NCI-H446 (cell line): ENCODE data around the gene SLC45A3.
"Not testable (repeated sequence)": the region's sequence is repeated elsewhere in the genome, so short reads cannot be mapped to it uniquely, and the experiment has no call there.

Experiments used
- DNase-seq, 2 experiments: peaks; one replicate each; lab custom pipeline; 2025; lab: John Stamatoyannopoulos, UW

Gene SLC45A3

DNA sequence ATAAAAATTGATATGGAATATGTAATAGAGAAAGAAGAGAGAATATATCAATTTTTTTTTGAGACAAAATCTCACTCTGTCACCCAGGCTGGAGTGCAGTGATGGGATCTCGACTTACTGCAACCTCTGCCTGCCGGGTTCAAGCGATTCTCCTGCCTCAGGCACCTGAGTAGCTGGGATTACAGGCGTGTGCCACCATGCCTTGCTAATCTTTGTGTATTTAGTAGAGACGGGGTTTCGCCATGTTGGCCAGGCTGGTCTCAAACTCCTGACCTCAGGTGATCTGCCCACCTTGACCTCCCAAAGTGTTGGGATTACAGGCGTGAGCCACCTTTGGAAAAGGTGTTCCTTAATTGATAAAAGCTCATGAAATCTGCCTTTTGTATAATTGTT lies 44.2 kb downstream of the SLC45A3 start:
- DNase-seq: not testable (repeated sequence)

DNA sequence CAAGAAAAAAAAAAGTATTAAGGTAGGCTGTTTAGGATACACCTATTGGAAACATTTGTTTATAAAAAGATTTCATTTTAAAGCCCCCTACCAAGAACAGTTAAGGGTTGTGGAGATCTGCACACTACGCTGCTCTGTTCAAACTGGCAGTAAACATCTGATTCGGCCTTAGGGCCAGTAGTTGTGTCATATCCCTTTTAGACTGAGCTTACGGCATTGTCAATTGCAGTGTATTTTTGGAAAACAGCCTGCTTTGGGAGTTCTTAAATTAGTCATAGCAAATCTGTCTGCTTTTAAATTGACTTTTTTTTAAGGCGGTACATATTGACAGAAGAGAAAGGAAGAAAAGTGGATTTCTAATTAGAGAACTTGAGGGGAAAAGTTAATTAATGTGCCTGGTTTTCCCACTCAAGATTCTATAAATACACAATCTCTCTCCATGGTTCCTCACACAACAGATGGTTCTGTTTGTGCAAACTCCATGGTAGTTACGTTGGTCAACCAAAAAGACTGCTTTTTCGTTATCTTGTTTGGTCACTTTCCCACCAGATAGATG lies 46.8 kb downstream of the SLC45A3 start:
- DNase-seq: peak in 1 of 2 experiments; percentile 15

DNA sequence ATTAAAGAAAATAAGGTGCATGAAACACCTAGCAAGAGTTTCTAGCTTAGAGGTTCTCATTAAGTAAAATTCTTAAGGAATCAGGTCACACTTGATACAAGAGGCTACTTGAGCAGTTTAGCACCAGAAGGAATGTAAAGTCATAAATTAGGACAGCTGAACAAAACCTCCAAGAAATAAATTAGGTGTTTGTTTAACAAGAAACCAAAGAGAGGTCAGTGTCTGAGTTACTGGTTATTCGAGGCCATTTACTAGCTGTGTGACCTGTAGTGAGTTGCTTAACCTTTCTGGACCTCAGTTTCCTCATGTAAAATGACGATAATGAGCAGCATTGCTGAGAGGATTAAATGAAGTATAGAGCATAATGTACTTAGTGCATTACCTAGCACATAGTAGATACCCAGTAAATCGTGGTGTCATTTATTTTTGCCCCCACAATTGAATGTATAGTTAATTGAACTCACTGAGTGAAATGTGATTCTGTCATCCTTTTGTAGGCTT lies 47.6 kb downstream of the SLC45A3 start:
- no peak for DNase-seq

DNA sequence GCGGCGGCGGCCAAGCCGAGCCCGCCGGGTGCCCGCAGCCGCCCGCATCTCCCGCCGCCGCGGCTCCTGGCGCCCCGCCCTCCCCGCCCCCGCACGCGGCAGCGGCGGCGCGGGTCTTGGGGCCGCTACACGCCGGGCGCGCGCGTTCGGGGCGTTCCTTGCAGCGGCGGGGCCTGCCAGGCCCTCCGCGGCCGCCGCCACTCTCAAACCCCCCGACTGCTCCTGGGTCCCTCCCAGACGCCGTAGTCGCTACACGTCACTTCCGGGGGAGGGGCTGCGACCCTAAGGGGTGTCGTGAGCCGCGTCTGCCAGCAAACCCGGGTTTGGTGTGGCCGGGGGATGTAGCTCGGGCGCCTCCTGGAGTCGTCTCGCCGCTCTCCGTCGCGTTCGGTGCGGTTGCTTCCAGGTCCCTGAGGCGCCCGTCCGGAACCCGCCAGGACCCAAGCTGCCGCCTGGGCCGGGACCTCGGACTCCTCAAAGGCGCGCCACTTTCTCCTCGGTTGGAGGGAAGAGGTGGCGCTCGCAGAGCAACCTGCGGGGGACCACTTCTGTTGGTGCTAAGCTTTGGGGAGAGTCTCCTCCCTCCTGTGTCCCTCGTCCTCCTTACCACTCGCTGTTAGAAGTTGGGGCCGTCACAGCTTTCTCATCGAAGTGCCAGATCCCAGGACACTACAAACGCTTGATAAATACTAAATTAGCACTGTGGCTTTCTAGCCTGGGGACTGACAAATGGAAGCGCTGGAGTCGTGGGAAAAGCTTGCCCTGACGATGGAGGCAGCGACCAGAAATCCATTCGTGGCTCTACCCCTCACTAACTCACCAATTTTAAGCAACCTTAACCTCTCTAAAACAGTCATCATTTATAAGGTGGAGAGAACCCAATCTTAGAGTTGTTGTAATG lies 48.3 kb downstream of the SLC45A3 start, which contains the start of gene ELK4:
ELK4 (minus strand) TSS at position 244 of the 901 bp plus-strand sequence. CDS start 8,129 bp downstream, outside the sequence.
- peak; percentile 97 to 100 for DNase-seq

DNA sequence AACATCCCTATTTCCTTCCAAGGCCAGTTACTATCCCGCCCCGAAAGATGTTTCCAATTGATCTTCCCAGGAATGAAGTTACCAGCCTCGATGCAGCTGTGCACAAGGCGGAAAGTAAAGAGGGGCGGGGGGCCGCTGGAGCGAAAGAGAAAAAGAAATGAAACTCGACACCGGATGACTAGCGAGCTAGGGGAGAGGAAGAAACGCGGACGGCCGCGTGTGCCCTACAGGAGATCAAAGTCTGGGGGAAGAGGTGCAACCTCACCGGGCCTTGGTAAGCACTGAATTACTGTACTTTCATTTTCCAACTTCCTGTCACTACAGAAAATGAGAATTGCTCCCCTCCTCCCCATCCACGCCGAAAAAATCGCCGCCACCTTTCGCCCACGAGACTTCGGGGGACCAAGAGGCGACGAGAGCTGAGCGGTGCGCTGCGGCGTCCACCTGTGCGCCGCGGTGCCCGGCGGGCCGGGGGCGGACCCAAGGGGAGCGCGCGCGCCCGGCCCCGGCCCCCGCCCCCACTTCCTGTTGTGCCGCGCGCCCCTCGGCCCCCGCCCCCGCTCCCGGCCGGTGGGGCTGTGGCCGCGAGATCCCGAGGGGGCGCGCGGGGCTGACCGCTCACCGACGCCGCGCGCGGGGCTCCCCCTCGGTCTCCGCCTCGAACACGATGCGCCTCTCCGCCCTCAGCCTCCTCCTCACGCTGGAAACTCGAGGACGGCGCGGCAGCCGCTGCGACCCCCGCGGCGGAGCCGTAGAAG lies 49.1 kb downstream of the SLC45A3 start:
- peak; percentile 49 to 70 for DNase-seq

DNA sequence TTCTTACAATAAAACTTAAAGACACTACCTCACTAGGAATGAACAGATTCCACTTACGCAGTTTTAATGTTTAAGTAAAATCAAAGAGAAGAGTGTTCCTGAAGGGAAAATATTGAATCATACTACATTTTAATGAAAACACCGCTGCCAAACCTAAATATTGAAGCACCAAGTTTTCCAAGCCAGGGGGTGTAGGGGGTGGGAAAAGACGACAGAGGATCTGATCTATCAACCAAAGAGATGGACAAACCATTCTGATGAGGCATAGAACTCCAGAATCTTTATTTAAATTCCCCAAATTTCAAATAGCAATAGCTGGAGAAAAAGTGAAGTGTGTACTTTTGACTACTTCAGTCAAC lies 49.7 kb downstream of the SLC45A3 start:
- DNase-seq: no peak

DNA sequence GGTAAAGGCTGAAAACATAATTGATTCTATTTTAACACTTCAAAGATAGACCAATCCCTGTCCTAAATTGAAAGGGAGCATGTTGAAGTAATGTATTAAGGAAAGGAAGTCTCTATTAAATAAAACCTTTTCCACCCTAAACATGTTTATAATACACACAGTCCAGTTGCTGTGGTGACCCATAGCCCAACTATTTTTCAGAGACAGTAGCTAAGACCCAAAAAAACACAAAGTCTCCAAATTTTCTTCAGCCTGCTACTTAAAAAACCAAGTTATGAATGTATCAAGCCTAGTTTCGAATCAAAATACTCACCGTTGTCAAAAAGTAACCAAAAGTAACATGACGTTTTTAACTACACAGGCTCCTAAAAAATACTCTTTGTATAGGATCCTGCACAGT lies 50.1 kb downstream of the SLC45A3 start:
- no peak for DNase-seq

DNA sequence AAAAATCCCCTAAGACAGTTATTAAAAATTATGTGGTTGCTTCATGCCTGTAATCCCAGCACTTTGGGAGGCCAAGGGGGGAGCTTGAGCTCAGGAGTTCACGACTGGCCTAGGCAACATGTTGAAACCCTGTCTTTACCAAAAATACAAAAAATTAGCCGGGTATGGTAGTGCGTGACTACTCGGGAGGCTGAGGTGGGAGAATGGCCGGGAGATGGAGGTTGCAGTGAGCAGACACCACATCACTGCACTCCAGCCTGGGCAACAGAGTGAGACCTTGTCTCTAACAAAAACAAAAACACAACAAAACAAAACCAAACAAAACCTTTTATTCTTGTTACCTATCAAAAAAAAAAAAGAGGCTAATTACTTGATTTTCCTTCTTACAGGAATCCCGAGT lies 50.6 kb downstream of the SLC45A3 start:
- DNase-seq: no peak

DNA sequence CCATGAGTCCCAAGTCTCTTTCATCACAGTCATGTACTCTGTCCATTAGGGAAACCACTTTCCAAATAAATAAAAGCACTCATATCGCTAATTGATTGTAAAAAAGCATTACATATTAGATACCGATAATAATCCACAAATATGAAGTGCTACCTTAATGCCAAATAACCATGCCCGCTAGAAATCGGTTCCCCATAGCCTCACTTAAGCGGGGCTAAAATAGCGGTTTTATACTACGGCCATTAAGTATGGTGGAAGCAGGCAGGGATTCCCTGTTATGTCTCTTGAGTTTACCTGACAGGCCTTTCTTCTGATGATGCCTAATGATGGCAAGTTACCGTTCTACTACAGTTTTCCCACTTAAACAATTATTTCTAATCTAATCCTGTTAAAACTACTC lies 52.4 kb downstream of the SLC45A3 start:
- no peak for DNase-seq

DNA sequence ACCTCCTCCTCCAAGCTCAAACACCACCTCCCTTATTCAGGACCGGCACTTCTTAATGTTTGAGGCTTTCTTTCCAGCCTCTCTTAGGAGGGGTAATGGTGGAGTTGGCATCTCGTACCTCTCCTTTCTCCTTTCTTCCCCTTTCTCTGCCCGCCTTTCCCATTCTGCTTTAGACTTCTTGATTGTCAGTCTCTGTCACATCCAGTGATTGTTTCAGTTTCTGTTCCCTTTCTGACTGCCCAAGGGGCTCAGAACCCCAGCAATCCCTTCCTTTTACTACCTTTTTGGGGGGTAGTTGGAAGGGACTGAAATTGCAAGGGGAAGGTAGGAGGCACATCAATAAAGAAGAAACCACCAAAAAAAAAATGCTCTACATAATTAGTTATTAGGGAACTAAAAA lies 54.1 kb downstream of the SLC45A3 start:
- no peak for DNase-seq

DNA sequence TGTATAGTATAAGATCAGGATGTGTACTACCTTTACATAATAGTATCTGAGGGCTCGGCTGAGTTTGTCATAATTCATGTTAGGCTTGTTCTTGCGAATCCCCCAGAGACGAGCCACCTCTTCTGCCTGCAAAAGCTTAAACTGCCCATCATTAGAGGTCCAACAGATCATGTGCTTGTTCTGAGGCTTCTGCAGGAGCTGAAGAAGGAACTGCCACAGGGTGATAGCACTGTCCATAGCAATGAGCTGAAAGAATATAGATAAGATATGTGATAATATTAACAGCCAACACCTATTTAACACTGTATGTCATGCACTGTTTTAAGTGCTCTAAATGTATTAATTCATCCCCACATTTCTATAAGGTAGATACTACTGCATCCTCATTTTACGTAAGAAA lies 56.7 kb downstream of the SLC45A3 start:
- DNase-seq: no peak

DNA sequence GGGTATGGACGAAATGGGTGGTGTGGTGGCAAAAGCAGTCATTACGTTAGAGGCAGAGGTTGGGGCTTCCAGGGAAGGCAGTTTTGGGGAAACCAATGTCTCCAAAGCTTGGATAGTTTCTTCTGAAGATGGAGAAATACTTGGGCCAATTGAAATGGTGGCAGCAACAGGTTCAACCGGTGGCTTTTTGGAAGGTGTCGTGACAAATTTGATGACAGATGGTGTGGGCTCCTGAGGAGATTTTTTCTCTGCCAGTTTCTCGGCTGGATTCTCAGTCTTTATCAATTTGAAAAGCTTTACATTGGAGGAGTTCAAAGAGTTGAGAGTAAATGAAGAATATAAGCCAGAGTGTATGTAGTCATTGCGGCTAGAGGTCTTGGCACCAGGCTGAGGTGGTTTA lies 60.0 kb downstream of the SLC45A3 start:
- DNase-seq: no peak

DNA sequence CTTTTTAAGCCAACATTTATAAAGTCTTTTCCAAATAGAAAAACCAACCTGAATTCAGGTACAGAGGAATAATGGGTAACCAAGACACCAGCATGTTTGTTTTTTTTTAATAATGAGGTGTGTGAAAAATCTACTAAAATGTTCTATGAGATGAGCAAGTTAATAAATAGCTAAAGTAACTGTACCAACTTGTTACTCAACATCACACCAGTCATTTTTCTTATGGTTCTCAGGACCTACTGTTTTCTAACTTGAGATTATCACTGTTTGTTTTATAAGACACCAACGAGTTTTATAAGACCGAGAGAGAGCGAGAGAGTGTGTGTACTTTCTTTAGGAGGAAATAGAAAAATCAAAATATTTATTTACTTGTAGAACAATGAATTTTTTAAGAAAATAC lies 60.9 kb downstream of the SLC45A3 start:
- no peak for DNase-seq

DNA sequence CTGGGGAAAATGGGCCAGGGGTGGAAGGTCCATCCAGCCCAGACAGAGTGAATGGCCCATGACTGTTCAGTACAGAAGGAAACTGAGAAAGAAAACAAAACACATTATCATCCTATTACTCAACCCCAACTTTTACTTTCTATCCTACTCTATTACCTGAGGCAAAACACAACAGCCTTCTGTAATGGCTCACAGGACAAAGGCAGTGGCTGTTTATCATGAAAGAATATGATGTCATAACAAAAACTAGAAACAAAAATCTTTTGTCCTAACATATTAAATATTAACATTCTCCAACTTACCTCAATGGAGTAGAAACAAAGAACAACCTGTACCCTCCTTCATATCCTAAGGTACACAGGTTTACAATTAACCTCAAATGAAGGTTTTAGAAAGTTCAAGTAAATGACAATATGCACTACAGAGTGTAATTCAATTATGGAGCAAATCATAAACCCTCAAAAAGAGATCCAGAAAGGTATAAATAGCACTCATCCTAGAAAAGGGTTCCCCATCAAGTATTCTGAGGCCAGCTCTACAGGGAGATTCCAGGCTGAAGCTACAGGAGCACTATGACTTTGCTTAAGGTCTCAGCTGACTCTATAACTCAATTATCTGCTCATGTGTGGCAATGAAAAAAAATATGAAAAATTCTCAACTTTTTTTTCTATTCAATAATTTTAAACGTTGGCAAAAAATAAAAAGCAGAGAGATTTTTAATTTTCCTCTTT lies 63.6 kb downstream of the SLC45A3 start:
- DNase-seq: no peak

DNA sequence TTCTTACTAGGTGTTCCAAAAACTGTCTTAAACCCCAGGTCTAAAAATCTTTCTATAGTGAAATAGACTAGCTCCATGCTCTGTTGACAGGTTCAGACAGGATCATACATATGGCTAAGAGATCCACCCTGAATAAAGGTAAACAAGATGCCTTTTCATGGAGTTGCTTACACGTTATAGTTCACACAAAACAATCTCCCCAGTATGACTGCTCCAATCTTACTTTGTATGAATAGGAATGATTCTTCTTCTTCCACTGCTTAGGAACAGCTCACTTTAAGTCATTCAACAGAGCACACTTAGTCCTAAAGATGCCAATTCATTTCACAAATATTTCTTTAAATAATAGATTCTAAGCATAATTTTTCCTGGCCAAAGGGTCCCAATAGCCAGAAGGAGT lies 64.5 kb downstream of the SLC45A3 start:
- DNase-seq: no peak

DNA sequence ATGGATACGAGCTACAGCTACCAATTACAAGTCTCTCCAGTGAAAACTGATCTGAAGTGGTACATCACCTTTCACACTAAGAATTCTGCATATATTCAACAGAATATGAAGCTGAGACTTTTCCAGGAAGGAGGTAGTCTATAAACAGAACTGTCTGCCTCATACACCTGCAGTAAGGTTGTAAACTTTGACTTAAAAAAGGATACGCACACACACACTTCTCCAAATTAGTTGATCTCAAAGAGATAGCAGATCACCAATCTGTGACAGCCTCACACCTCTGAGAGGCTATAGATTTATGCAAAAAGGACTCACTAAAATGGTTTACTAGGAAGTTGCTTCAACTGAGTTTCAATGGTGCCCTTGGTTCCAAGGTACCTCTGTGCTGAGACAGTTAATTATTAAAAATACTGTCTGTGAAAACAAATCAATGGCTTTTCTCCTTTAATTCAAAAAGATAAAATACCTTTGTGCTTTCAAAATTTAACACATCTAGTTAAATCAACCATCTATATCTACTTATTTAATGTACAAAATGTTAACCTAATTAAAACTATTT lies 66.4 kb downstream of the SLC45A3 start:
- no peak for DNase-seq

DNA sequence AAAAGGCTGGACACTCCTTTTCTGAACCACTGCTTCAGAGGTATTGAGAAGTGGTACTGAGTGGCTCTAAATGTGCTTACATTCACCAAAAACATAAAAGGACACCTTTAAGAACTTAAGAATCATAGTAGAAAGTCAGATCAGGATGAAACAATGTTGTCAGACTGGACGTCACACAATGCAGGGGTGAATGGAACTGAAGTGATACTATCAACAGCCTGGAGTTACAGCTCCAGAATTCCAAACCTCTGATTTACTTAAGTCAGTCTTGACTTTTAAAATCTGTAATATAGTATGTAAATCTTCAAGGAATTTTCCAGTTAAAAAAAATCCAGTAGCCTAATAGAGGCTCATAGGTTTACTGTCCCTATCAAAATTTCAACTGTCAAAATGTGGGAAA lies 67.8 kb downstream of the SLC45A3 start:
- no peak for DNase-seq

DNA sequence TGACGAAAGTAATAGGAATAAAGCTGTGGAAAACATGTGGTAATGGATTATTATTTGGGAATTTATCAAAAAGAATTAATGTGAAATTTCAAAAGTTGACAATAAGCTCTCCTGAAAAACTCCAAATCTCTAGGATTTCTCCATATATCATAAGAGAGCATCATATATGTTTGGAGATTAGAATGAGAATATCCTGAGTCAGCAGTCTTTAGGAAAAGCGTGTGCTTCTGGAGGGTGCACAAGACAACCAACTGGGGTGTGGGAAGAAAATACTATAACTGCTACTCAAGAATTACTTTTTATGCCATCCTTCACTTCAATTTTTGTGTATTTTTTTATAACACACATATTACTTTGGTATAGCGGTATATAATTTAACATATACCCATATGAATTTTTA lies 68.2 kb downstream of the SLC45A3 start:
- DNase-seq: no peak

DNA sequence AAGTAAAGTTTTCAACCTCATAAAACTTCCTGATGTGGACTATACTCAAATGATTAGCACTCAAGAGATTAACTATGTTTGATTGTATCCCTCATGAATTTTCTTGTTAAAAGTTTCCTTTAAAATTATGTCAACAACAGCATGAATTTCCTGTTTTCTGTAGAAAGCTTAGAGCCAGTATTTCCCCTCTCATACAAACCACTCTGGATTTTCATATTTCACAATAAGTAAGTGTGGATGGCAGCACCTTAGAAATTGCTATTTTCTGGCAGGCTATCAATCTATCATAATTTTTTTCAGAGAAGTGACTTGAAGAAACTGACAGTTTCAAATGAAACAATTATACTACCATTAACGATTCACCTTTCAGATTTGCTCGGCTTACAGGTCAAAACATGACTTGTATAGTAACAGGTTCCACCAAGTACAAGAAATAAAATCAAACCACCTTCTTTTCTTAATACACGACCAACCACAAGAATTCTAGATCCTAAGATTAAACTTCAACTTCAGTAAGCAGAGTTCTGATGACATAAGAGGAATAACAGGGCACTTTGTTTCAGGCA lies 69.3 kb downstream of the SLC45A3 start:
- DNase-seq: no peak

DNA sequence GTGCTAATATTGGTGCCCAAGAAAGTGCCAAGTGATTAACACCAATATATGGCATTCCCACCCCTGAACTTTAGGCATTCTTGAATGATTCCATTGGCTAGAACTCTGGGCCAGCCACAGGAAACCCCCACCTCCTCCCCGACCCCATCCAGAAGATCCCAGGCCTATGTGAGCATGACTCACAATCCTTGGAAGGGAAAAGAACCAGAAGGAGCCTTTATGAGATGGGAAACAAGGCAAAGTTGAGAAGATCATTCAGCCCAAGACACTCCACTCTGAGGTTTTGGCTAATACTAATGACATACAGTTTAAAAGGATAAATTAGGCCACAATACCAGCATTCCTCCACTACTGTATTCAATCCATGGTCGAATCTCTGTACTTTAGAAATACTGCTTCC lies 70.3 kb downstream of the SLC45A3 start:
- DNase-seq: peak in 1 of 2 experiments; percentile 21
